ENCODE measurements around the gene AAGAB.

GRCh38 chr15:67210555-67211168 is 43.8 kb downstream of the AAGAB start:
- TF ChIP-seq POLR2A (IDR thresholded peaks at IDR 0.05) (no peak), CTCF (IDR thresholded peaks at IDR 0.05) (no peak)

Data from stomach (tissue), 4 donors.